HepG2 (cell line): Measurements from ENCODE around the gene DQX1. TPM values are rescaled to one million over a fixed set of nuclear protein-coding genes. Genes with fewer than 3 reads are reported as not detected.

Experiments
- MBNL3 ChIP-seq: fragments of 250-450 bp; sonication (Bioruptor Pico); conservative IDR thresholded peaks from 2 replicates; pipeline ENCODE4 v1.8.0; 2022; ENCODE audit warnings: mild to moderate bottlenecking, inconsistent platforms
- PATZ1 ChIP-seq: sonication (generic); formaldehyde crosslinking; IDR thresholded peaks from 2 replicates; pipeline ENCODE4 v1.4.0; 2020; ENCODE audit warnings: missing genetic modification reagents
- SALL1 ChIP-seq: sonication (generic); formaldehyde crosslinking; IDR thresholded peaks from 2 replicates; pipeline ENCODE4 v1.8.0; 2022; ENCODE audit warnings: mild to moderate bottlenecking, missing genetic modification reagents
- TGIF2 ChIP-seq: IDR thresholded peaks from 2 replicates; pipeline ENCODE4 v1.6.1; 2016; ENCODE audit warnings: control low read depth, missing compliant biosample characterization
- XRCC5 ChIP-seq: fragments of 200-400 bp; formaldehyde crosslinking; optimal IDR thresholded peaks from 2 replicates; pipeline ENCODE3; 2017; ENCODE audit warnings: mild to moderate bottlenecking, low read length
- ZBTB20 ChIP-seq: sonication (generic); formaldehyde crosslinking; IDR thresholded peaks from 2 replicates; pipeline ENCODE4 v1.8.1; 2023; ENCODE audit warnings: missing genetic modification reagents, low read depth, mild to moderate bottlenecking, borderline replicate concordance
- ZBTB33 ChIP-seq: sonication (generic); formaldehyde crosslinking; IDR thresholded peaks from 2 replicates; pipeline ENCODE4 v1.4.0; 2020; ENCODE audit warnings: missing genetic modification reagents
- ZBTB40 ChIP-seq, 2 experiments: fragments of 450-650 bp in 1 of 2; sonication (generic) in 1 of 2; formaldehyde crosslinking in 1 of 2; IDR thresholded peaks; 2 replicates each; pipeline versions ENCODE4 v1.6.1 to v1.8.0; 2016 to 2022; ENCODE audit warnings: antibody characterized with exemption in 1 of 2, mild to moderate bottlenecking in 1 of 2, missing genetic modification reagents in 1 of 2
- ZNF468 ChIP-seq: sonication (generic); formaldehyde crosslinking; IDR thresholded peaks from 2 replicates; pipeline ENCODE4 v1.8.0; 2022; ENCODE audit warnings: mild to moderate bottlenecking, moderate library complexity, missing genetic modification reagents
- ZNF776 ChIP-seq: sonication (generic); formaldehyde crosslinking; IDR thresholded peaks from 2 replicates; pipeline ENCODE4 v1.4.0; 2020; ENCODE audit warnings: mild to moderate bottlenecking, missing genetic modification reagents
- ZNF816 ChIP-seq: sonication (generic); formaldehyde crosslinking; IDR thresholded peaks from 2 replicates; pipeline ENCODE4 v1.8.0; 2022; ENCODE audit warnings: missing genetic modification reagents, mild to moderate bottlenecking, borderline replicate concordance
- ZSCAN12 ChIP-seq: sonication (generic); formaldehyde crosslinking; IDR thresholded peaks from 2 replicates; pipeline ENCODE4 v1.9.0; 2021; ENCODE audit warnings: mild to moderate bottlenecking, missing genetic modification reagents
- polyA plus RNA-seq, 8 experiments: library from polyadenylated mRNA; depleted of rRNA in 3 of 8; stranded (reverse) in 7 of 8; unstranded in 1 of 8; fragments of >200 nt; fragmentation: Illumina TruSeq in 4 of 8; extraction: Trizol in 4 of 8; gene quantifications; 2 replicates each; pipeline versions ENCODE4 v1.2.1 to v1.2.3, GENCODE V29; 2011 to 2016; ENCODE audit warnings: low read depth in 4 of 8, missing spikeins in 1 of 8, mixed read lengths in 1 of 8; ENCODE audit not compliant: insufficient read depth in 1 of 8
- total RNA-seq, 5 experiments: library from RNA; depleted of rRNA; stranded (reverse); fragments of >200 nt; fragmentation: Illumina TruSeq; extraction: Trizol; gene quantifications; 2 replicates each; pipeline ENCODE4 v1.2.3, GENCODE V29; 2016; ENCODE audit warnings: low read depth in 1 of 5
- TF ChIP-seq, protein P1 (sequence below): sonication (generic); formaldehyde crosslinking; IDR thresholded peaks from 2 replicates; pipeline ENCODE4 v1.4.0; 2020; ENCODE audit warnings: mild to moderate bottlenecking, low read depth, missing genetic modification reagents

Gene DQX1
- total and polyA plus RNA-seq, 2 of the 13 experiments (the other 11 are each of a cell fraction or from before 2014, with no cell fraction given), result 27.6 to 89.8 TPM

DNA sequence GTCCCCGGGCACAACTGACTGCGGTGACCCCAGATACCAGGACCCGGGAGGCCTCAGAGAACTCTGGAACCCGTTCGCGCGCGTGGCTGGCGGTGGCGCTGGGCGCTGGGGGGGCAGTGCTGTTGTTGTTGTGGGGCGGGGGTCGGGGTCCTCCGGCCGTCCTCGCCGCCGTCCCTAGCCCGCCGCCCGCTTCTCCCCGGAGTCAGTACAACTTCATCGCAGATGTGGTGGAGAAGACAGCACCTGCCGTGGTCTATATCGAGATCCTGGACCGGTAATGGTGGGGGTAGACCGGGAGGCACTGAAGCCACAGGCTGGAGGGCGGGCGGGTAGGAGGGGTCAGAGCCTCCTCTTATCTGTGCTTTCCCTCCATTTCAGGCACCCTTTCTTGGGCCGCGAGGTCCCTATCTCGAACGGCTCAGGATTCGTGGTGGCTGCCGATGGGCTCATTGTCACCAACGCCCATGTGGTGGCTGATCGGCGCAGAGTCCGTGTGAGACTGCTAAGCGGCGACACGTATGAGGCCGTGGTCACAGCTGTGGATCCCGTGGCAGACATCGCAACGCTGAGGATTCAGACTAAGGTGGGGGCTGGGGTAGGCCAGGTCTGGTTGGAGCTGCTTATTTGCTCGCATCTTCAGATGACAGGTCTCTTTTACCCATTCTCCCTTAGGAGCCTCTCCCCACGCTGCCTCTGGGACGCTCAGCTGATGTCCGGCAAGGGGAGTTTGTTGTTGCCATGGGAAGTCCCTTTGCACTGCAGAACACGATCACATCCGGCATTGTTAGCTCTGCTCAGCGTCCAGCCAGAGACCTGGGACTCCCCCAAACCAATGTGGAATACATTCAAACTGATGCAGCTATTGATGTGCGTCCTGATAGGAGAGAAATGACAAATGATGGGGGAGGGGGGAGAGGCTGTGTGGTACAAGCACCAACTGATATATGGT lies 4.5 kb upstream of the DQX1 start (continued):
- TF ChIP-seq ZBTB33 (CRISPR knock-in tag) (0 out of 2 replicates have a peak, but pooled peaks have one; percentile 7), MBNL3 (CRISPR knock-in tag) (no peak), ZNF468 (CRISPR knock-in tag) (no peak), SALL1 (CRISPR knock-in tag) (no peak), ZBTB20 (CRISPR knock-in tag) (0 out of 2 replicates have a peak, but pooled peaks have one; percentile 39), PATZ1 (CRISPR knock-in tag) (no peak), ZBTB40 (IDR thresholded peaks at IDR 0.05) (no peak), ZBTB40 (CRISPR knock-in tag; IDR thresholded peaks at IDR 0.05) (no peak), XRCC5 (no peak), ZNF776 (CRISPR knock-in tag) (no peak), TGIF2 (CRISPR knock-in tag) (no peak), ZNF816 (CRISPR knock-in tag) (peak; percentile 15; the same call in 1 of the 2 replicates), ZSCAN12 (no peak)
- TF ChIP-seq, protein P1, sequence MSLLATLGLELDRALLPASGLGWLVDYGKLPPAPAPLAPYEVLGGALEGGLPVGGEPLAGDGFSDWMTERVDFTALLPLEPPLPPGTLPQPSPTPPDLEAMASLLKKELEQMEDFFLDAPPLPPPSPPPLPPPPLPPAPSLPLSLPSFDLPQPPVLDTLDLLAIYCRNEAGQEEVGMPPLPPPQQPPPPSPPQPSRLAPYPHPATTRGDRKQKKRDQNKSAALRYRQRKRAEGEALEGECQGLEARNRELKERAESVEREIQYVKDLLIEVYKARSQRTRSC, result no peak
